PFSK-1 (cell line): ENCODE measurements around the gene CASQ2.

Experiments
- POLR2AphosphoS5 ChIP-seq: IDR thresholded peaks from 2 replicates; pipeline ENCODE4 v1.6.1; 2012; ENCODE audit warnings: low read depth, mild to moderate bottlenecking, control low read depth, low read length, moderate library complexity
- REST ChIP-seq, 2 experiments: IDR thresholded peaks; 2 replicates each; pipeline versions ENCODE4 v1.6.1 to v1.8.0; 2011 to 2012; ENCODE audit warnings: low read depth in 2 of 2, low read length in 2 of 2, control low read depth in 1 of 2, inconsistent platforms in 1 of 2, mild to moderate bottlenecking in 1 of 2, moderate library complexity in 1 of 2; ENCODE audit not compliant: insufficient read depth in 1 of 2
- TAF1 ChIP-seq: IDR thresholded peaks from 2 replicates; pipeline ENCODE4 v1.6.1; 2012; ENCODE audit warnings: low read length, control low read depth, borderline replicate concordance; ENCODE audit not compliant: insufficient read depth

GRCh38 chr1:115753361-115753760, 15.2 kb downstream of the CASQ2 start:
- TF ChIP-seq REST (IDR thresholded peaks at IDR 0.05; ENCODE audit: insufficient read depth in 1 of 2, low read depth in 2 of 2, low read length in 2 of 2) (no peak), POLR2AphosphoS5 (no peak), TAF1 (no peak)
